HG03175 (cell line): Measurements from ENCODE around the gene GAS7.

Source experiments
- ATAC-seq: cut with Tn5 transposase; IDR thresholded peaks from one replicate; pipeline ENCODE4 v1.9.1; 2021; ENCODE audit warnings: mild to moderate bottlenecking, moderate library complexity; ENCODE audit not compliant: unreplicated experiment

Gene GAS7

DNA sequence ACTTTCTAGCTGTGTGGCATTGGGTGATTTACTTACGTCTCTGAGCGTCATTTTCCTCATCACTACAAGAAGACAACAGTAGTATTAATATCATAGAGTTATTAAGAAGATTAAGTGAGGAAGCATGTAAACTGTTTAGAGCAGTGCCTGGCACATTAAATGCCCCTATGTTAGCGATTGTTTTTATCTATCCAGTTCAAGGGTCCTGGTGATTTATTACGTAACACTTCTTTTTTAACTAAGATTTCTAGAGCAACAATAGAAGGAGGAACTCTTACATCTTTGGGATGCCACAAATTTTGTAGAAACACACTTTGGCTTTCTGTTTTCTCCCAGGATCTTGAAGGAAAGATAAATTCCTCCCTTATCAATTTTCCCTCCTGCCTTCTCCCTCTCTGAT, 3.3 kb upstream of the GAS7 start:
- ATAC-seq = no peak

DNA sequence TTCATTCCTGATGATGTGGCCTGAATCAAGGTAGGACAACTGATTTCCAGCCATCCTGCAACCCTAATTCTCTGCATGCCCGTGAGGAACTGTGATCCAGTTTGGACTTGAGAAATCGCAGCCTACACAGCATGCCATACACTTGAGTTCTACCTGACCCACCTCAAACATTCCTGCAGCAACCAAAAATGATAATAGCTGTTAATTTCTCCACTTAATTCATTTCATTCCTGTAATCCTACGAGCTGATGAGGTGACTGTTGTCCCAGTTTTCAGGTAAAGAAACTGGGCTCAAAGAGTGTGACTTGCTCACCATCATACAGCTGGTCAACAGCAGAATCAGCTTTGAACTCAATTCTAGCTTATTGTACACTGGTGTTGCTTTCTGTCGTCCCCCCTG, 2.2 kb upstream of the GAS7 start:
- no peak for ATAC-seq

DNA sequence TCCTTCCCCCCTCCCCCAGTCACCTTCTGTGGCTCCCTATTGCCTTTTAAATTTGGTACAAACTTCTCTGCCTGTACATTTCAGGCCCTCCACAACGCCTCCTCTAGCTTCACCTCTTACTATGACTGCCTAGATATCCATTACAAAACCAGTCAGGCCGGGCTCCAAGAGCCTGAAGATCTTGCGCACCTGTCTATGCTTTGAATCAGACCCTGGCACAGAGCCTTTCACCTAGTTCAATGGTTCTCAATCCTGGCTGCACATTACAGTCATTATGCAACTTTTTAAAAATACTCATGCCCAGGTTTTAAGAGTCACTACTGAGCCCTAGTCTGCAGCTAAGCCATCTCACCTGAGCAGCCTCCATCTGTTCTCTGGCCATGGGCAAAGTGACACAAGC, 1.6 kb upstream of the GAS7 start:
- no peak for ATAC-seq

DNA sequence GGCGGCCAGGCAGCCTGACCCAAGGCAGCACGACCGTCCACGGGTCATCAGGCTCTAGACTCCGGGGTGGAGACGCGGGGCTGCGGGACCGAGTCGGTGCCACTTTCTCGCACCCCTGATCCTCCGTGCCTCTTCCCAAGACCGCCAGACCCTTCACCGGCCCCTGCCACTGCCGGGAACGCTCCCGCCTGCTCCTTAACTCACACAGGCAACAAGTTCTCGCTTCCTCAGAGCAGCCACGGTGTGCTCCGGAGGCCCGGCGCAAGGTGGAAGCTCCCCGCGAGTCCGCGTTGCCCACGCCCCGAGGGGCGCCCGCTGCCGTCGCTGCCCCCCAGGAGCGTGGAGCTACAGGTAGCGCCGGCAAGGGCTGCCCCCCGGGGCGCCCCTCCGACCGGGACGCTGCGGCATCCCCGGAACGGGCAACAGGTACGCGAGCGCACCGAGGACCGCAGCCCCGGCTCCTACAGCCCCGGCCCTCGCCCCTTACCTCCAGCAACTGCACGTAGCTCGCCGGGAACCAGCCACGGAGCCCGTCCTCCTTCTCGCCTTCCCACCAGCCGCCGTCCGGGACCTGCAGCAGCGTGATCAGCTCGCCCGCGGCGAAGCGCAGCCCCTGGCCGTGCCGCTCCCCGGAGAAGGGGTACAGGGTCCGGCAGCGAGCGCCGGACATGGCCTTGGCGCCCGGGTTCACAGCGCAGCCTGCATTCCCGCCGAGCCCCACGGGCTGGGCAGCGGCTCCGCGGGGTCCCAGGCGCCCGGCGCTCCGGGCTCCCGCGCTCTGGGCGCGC, 491 bp downstream of the GAS7 start:
- peak; percentile 14 for ATAC-seq

DNA sequence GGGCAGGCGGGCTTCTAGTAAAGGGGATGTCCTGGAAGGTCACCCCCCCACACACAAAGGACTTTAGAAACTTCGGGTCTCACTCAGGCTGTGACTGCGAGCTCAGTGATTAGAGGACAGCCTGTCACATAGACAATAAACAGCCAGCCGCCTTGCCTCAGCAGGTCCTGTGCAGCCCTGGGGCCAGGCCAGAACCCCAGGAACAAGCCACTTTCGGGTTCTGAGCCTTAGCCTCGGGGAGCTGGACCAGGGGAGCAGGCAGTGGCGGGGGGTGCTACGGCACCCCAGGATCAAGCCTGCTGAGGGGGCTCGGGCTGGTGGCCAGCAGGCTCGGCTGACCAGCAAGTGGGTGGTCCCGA, 1.1 kb downstream of the GAS7 start:
- no peak for ATAC-seq

DNA sequence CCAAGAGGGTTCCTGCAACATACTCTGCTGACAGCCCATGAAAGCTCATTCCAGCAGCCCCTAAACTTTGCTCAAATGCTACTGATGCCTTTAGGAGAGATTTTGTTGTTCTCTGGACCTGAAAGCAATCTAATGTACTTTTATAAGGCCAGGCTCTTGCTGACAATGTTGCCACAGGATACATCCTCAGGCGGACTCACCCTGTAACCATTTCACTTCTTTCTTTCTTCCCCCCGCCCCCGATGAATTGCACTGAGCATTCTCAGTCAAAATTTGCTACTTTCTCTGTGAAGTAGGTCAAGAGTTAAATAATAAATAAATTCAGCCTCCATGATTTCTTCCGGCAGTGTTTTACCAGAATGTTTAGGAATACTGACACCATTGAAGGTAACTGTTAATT, 1.5 kb downstream of the GAS7 start:
- no peak for ATAC-seq

DNA sequence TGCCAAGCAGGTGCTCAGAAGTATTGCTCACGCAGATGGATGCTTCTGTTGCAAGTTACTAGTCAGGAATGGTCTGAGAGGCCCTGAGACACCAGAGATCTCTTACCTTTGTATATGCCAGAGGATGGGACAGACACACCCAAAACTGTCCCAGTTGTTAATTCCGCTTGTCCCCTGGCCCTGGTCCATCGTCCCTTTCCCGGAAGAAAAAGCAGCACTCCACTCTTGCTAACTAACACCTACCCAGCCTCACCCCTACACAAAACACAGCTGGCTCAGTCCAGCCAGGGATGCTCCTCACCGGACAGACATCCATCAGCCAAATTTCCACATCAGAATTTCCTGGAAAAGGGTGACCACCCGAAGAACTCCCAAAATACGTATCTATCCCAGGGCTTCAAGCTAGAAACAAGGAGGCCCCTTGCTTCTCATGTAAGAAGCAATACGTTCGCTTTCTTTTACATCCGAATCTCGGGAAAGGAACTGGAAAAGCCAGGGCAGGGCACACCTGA, 2.0 kb downstream of the GAS7 start:
- ATAC-seq = no peak

DNA sequence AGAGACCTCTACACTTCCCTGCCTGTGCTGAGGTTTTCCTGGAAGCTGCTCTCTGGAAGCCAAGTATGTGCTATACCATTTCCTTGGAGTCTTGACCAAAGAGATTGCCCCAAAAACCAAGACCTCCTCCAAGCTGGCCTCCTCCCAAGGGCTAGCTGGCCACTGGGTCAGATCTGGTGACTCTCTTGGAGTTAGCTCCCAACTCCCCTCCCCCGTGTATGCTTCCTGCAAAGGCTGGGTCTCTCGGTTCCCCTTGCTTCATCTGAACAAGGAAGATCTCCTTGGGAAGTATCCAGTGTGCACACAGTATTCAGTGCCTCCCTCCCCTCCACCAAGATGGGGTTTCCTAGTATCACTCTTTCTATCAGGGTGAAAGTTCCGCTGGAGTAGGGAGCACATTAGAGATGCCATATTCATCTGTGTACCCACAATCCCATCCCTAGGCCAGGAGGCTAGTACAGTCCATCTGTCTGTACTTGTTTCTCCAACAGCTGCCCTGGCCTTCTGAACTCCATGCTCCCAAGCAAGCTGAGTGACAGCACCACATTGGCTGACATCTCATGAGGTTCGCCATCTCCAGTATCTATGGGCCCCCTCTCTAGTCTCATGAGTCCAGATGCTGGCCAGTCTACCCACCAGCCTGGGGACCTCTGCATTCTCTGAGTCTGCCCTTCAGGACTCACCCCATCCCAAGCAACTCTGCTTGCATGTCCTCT, 3.2 kb downstream of the GAS7 start:
- ATAC-seq = no peak

DNA sequence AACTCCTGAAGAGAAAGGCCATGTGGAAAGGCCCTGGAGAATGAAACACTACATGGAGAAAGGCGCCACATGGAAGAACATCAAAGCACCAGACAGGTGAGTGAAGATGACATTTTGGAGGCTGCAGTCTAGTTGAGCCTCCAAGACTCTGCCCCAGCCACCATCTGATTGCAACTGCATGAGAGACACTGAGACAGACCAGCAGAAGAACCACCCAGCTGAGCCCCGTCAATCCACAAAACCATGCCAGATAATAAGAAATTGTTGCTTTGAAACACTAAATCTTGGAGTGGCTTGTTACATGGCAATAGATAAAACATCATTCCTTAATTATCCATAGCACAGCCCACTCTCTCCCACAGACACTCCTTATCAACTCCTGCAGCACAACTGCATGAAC, 4.8 kb downstream of the GAS7 start:
- ATAC-seq = no peak

DNA sequence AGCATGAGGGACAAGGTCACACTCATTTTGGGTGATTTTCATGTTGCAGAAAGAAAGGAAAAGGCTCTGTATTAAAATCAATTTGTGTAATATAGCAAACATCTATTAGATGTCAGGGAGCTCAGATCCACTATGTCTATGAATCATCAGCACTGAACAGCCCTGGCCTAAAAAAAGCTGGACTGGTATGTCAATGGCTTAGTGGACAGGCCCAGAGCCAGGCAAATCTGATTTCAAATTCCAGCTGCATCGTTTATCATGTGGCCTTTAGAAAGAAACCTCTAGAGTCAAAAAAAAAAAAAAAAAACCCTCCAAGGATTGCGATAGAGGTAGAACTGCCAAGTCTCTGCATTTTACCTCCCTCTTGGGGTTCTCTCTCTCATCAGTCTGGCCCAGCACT, 5.4 kb downstream of the GAS7 start:
- ATAC-seq = no peak

DNA sequence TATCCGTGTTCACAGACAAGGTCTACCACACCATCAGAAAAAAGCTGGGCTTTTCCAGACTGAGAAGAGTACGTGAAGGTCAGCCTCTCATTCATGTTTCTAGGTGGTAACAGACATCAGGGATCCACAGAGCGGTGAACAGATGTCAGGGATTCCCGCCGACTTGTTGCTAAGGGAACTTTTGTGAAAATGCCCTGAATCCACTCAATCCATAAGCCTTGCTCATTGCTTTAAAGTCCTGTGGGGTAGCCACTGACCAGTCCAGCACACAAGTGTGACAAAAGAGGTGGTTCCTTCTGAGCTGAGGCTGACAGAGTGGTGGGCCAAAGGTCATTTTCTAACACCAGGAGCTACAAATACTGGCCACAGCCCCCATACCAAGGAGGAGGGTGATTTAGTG, 5.9 kb downstream of the GAS7 start:
- no peak for ATAC-seq

DNA sequence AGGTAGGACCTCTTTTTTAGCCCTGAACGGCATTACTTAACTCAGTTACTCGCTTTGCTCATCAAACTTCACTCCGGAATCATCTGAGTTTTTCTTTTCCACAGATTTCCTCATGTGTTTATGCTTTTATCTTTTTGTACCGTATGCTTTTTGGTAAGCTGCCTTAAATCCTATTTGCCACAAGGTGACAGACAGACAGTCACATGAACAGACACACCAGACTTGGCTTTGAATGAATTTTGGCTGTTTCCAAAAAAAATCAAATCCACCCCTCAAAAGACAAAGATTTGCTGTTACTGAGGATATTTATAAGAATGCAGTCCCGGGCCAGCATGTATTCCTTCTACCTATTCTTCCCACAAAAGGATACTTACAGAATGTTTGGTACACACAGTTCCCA, 10.9 kb downstream of the GAS7 start:
- ATAC-seq = no peak

DNA sequence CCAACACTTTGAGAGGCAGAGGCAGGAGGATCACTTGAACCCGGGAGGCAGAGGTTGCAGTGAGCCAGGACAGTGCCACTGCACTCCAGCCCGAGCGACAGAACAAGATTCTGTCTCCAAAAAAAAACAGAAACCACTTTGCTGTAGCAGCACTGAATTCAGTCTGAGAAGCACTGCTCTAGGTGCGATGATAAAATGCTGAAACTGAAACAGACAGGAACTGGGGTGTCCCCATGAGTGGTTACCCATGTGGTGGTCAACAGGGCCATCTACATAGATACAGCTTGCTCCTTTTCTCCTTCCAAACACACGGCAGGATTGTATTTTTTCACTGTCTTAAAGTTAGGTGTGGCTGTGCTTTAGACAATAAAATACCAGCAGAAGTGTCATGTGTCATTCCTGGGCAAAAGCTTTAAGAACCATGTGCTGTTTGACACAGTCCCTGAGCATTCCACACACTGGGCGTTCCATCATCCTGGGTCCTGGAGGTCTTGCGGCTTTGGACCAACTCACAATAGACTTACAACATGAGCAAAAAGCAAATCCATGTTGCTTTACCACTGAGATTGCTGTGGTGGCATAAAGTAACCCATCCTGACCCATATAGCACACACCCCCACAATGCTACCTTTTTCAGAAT, 11.5 kb downstream of the GAS7 start:
- no peak for ATAC-seq

DNA sequence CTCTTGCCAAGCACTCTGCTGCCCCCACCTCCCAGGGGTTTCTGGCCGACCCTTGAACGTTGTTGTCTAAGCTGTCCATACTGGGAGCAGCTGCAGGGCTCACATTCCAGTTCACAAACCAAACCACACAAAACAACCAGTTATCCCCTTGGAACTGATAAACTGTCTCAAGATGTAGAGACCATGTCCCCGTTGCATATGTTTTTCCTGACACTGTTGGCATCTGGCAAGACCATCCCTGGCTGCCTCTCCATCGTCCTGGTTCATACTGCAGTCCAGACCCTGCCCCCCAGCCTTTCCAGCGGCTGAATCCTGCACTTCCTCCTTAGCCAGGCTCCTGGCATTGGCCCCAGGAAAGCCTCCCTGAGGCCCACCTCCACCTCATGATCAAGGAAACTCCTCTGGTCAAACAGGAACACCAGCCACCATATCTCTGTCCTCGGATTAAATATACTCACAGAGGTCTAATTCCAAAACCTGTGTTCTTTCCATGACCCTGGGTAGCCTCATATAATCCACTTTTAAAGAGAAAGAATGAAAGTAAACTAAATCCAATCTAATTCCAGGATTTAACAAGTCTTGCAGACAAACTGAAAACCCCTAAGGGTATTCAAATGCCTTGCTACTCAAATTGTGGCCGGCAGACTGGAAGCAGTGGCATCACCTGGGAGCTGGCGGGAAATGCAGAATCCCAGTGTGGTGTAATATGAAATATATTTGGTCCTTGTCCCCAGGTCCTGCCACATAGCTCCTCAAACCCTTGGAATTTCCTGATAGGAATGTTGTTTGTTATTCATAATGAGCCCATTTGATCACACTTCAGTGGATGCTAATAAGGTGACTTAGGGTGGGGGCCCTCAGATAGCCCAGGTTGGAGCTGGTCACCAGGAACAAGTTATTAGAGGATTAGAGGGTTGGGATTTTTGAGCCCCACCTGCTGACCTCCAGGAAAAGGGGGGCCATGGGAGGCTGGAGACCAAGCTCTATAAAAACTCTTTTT, 14.2 kb downstream of the GAS7 start:
- ATAC-seq = no peak

DNA sequence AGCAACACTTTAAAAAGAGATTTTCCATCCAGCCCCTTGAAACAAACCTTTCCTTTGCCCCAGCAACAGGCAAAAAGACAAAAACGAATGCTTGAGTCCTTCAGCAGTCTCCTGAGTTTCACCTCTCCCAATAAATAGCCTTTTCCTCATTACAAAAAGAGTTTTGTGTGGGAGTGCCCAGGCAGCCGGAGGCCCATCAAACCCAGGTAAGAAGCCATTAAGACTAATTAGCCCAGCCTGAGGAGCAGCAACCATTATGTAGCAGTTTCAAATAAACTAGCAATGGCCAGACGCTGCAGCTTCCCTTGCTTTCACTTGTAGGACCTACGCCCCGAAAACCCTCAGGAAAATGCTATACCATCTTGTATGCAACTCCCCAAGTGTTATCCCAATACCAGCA, 15.6 kb downstream of the GAS7 start:
- ATAC-seq = no peak

DNA sequence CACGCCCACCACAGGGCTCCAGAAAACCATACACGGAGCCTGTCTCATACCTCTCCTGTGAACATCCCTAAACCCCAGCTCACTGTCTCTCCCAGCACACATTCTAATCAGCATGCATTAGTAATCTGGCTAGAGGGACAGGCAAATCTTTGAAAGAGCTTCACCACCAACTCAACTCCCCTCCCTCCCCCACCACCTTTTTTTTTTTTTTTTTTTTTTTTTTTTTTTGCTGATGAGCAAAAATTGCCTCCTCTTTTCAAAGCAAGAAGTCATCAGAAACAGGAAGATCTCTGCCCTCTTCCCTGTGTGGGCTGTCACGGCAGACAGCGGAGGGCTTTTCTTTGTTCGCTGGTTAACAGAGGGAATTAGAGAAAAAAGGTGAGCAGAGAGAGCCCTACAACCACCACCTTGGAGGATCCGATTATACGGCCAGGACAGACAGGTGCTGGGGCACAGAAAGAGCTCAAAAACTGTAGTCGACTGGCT, 19.9 kb downstream of the GAS7 start:
- no peak for ATAC-seq

DNA sequence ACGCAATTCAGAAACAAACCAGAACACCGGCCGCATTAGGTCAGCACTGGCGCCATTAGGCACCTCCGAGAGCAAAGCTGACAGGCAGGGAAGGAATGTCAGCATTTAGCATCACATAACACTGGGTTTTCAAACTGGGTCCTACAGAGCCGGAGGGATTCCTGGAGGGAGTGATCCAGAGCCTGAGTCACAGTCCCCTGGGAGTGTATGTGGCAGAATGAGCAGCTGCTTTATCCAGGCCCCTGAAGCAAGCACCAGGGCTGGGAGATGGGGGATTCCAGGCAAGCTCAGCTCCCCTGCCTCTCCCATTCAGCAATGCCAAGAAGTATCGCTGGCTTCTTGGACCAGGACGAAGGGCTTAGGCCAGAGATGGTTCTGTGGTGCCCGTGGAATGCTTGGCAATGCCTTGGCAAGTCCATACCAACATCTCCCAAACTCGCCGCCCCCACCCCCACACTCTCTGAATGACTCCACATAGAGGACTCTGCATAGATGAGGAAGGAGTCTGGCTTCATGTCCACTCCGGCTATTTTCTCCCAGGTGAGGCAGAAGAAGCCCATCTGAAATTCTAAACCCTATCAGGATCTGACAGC, 20.4 kb downstream of the GAS7 start:
- no peak for ATAC-seq

DNA sequence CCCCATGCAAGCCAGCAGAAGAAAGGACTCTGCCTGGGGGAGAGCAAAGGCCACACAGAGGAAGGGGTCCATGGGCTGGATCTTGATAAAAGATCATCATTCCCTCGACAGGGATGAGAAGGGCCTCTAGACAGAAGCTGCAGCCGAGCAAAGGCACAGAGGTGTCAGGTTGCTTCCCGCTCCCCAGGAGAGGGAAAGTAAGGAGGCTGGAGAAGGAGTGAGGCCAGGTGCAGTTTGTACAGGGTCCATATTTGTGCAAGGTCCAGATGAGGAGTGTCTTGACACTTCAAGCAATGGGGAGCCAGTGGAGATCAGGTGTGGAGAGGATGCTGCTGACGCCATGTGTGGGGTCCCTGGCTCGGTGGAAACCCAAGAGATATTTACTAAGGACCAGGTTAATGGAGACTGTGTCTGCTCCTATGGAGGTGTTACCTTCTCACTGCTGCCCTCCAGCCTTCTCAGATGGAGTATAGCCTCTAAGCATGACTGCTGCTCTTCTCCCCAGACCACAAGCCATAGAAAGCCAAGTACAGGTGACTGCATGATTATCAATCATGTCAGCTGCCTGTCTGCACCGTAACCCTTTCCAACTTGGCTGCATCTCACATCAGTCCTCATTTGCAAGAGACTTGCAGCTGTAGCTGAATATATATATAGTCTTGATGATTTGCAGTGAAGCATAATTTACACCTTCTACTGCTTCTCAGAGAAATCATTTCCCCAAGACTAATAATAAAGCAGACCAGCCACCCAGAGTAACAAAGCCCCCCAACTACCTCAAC, 21.1 kb downstream of the GAS7 start:
- no peak for ATAC-seq

DNA sequence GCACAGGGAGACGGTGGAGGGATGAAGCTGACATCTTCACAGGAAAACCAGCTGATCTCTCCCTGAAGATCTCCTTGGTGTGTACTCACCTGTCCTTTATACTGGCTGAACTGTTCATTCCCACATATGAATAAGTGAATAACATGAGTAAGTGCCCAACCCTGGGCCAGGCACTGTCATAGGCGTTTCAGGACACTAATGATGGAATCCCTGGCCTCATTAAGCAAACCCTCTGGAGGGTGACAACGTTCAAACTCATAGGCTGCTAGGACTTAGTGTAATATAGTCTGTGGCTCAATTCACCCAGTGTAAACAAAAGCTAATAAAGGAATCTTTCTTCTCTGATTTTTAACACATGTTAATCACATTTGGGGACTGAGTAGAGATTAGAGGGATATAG, 24.5 kb downstream of the GAS7 start:
- no peak for ATAC-seq

DNA sequence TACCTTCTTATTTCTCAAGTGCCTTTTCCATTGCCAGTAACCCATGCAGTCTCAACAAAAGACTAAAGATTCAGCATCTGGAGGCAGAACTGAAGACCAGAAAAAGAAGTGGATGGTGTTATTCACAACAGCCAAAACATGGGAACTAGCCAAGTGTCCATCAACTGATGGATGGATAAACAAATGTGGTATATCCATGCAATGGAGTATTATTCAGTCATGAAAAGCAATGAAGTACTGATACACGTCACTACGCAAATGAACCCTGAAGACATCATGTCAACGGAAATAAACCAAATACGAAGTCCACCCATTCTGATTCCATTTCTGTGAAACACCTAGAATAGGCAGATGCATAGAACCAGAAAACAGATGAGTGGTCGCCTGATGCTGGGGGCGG, 25.6 kb downstream of the GAS7 start:
- ATAC-seq = no peak
